Stimulated activated CD8-positive, alpha-beta memory T cell treated with anti-CD3 and anti-CD28 coated beads, Interleukin-12 subunit alpha, Interleukin-12 subunit beta, amount 100 ng/mL, for 4 hours (primary cell): ENCODE results near the gene ZSCAN5C.
"Not testable (repeated sequence)": the region's sequence is repeated elsewhere in the genome, so short reads cannot be mapped to it uniquely, and the experiment has no call there.

Experiments used
- DNase-seq: peaks from one replicate; pipeline ENCODE4 v3.0.0-alpha.2; 2020; ENCODE audit warnings: low read depth

The ZSCAN5C gene

DNA sequence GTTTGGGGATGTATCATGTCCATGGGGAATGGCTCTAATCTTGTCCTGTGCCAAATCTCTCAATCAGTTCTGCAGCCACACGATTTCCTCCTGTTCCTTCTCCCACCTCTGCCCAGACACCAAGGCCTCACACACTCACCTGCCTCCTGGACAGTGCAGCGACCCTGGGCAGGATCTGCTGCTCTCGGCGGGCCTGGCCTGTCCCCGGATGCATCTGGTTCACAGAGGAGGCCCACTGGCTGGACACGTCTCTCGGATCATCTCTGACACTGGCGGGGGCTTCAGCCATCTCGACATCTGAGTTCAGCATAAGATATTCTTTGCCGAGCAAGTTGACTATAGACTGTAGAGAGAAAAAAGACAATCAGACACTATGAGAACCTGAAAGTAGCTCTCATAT, 10.4 kb upstream of the ZSCAN5C start:
- DNase-seq: no peak

DNA sequence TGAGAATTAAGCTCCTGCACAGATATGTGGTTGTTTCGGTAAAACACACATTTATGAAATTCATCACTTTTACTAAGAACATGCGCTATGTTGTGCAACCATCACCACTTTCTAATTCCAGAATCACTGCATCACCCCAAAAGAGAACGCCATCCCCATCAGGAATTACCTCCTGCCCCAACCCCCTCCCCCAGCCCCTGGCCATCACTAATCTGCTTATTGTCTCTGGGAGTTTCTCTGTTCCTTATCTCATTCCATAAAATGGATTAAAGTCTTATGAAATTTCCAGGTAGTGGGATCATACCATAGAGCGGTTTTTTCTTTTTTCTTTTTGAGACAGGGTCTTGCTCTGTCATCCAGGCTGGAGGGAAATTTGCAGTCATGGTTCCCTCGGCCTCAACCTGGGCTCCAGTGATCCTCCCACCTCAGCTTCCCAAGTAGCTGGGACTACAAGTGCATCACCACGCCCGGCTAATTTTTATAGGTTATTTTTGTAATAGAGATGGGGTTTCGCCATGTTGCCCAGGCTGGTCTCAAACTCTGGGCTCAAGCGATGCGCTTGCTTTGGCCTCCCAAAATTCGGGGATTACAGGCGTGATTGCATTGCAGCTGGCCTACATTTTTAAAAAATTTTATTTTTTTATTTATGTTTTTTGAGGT, 8.0 kb upstream of the ZSCAN5C start:
- DNase-seq: no peak

DNA sequence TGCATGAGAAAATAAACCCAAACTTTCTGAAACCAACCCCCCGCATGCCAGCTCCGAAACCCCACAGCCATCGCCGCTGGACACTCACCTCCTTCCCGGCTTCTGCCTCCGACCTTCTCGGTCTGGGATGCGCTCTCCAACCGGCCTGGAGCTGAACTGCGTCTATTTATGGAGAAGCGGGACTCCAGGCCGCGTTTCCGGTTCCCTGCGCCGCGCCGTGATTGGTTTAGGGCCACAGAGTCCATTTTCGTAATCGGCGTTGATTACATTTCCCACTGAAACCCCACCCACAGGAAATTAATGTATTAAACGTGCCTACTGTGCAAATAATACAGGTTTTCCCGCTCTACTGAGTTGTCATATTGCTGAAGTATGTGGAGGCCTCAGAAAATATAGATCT, 4.4 kb upstream of the ZSCAN5C start, which contains the start of gene ZSCAN5B:
ZSCAN5B (minus strand) TSS at position 138 of the 400 bp plus-strand sequence. CDS start 4,731 bp downstream, outside the sequence.
- DNase-seq: not testable (repeated sequence)

DNA sequence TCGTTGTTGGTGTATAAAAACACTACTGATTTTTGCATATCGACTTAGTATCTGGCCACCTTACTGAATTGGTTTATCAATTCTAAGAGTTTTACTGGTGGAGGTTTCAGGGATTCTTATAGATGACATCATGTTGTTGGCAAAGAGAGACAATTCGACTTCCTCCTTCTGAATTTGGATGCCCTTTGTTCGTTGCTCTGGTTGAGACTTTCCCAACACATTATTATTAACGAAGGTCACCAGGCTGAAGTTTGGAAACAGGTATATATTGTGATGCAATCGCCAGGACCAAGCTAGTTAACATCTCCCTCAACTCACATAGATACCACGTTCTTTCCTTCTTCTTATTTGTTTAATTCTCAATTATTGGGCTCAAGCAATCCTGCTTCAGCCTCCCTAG, 2.4 kb upstream of the ZSCAN5C start:
- DNase-seq: no peak

DNA sequence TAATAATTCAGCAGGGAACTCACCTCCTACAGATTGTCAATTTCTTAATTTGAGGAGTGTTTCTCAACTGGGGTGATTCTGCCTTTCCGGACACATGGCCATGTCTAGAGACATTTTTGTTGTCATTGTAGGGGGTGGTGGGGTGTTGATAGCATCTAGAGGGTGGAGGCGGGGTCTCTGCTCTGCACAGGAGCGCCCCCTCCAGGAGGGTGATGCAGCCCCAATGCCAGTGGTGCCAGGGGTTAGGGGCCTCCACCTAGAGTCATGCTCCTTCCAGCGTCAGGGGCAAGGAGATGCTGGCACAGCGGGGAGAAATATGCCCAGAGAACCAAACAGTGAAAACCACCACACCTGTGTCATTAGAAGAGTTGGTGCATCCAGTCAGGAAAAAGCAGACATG, 5.5 kb downstream of the ZSCAN5C start:
- not testable (repeated sequence) for DNase-seq

DNA sequence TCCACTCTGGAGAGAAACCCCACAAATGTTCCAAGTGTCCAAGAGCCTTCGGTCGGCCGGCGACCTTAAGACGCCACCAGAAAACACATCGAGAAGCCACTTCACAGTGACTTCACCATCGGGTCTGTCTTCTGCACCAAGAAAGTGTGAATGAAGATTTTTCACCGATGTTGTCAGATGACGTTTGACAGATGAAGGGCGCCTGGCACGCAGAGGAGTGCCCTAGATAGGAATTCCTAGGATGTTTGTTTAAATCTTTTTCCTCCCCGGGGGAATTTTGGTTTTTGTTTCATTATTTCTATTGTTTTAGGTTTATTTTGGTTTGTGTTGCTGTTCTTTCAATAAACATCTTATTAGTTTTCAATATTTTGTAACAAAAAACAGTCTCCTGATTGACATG, 7.0 kb downstream of the ZSCAN5C start:
- no peak for DNase-seq

DNA sequence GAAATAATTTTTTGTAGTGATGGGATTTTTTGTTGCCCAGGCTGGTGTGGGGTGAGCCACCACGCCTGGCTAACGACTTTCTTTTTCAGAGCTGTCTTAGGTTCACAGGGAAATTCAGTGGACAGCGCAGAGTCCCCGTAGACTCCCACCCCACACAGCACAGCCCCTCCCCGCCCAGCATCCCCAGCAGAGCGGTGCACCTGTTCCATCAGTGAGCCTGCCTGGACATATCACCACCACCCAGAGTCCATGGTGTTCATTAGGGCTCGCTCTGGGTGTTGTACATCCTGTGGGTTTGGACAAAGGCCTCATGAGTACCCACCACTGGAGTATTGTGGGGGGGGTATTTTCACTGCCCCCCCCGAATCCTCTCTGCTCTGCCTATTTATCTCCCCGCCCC, 8.0 kb downstream of the ZSCAN5C start:
- DNase-seq: not testable (repeated sequence)

DNA sequence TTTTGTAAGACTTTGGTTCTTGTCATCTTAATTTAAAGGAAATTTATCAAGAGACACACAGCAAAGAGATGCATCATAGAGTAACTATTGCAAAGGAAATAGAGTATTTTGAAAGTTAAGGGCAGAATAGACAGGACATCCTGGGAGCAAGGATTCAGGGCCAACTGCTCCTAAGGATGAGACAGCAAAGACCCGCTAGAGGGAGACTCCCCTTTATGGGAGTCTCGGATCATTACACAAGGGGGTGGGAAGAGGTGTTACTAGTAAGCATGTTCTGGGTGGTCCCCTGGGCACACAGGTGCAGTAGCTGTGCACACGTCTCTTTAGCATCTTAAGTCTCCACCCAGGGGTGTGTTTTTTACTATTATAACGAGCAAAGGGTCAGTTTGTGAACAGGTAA, 9.6 kb downstream of the ZSCAN5C start:
- no peak for DNase-seq

DNA sequence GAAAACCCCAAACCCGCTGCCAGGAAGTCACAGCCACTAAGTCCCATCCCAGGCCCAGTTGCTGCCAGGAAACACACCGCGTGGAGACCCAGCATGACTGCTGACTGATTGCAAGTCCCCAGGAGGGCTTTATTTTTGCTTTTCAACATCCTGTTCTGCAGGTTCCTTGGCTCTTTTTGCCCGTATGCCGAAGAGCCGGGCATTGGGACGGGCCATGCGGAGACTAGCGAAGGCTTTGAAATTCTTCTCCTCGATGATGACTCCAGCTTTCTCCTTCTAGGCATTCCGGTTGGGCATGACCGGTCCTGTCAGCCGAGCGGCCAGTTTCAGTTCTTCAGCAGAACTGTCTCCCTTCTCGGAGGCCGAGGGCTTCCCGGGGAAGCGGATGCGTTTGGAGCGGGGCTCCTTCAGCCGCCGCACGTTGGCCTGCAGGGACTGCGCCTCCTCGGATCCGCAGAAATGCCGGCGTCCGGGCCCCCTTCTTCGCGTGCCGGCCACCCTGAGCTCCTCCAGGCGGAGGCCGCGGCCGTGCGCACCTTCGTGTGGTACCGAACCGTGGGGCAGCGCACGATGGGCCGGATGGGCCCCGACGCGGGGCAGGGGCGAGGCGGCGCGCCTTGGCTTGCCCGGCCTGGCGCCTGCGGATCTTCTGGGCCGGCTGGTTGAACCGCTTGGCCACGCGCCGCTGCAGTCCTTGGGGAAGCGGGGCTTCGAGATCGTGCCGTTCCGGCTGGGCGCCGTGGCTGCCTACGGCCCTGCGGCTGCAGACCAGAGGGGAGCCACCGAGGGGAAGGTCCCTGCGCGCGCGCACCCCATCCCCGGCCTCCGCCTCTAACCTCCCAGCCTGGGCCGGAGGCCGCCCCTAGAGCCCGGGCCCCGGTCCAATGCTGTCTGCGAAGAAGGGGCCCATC, 15.2 kb downstream of the ZSCAN5C start:
- no peak for DNase-seq

DNA sequence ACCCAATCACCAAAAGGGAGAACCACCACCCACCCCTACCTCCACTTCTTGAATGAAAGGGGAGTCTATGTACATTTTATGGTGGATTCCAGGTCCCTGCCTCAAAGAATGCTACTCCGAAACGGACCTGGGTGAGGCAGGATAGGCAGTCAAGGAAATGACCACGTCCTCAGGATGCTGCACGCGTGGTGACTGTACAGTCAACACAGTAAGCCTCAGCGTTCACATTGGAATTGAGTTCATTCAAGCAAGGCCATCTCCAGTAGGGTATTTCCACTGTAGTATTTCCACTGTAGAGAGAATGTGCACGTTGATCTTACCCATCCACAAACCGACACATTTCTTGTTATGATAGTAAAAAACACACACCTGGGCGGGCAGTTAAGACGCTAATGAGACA, 16.9 kb downstream of the ZSCAN5C start:
- no peak for DNase-seq

DNA sequence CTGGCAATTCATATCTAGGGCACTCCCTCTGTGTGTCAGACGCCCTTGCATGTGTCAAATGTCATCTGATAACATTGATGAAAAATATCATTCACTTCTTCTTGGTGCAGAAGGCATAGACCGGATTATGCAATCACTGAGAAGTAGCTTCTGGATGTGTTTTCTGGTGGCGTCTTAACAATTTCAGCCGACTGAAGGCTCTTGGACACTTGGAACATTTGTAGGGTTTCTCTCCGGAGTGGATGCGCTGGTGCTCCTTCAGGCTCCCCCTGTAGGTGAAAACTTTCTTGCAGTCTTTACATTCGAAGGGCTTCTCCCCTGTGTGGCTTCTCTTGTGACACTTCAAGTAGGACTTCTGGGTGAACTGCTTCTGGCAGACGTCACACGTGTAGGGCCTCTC, 19.4 kb downstream of the ZSCAN5C start:
- DNase-seq: not testable (repeated sequence)

DNA sequence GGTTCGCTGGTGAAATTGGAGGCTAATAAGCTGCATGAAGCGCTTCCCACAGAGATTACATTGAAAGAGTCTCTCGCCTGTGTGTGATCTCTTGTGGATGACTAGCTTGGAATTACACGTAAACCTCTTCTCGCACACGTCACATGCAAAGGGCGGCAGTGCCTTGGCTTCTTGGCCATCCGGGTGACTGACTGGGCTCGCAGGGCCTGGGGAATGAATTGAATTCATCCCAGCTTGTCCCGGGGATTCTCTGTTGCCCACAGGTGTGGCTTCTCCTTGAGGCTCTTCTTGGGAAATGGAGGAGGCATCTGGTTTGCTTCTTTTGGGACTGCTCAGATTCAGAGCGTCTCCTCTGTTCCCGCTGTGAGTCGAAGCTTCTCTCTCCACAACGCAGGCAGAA, 19.8 kb downstream of the ZSCAN5C start:
- no peak for DNase-seq

DNA sequence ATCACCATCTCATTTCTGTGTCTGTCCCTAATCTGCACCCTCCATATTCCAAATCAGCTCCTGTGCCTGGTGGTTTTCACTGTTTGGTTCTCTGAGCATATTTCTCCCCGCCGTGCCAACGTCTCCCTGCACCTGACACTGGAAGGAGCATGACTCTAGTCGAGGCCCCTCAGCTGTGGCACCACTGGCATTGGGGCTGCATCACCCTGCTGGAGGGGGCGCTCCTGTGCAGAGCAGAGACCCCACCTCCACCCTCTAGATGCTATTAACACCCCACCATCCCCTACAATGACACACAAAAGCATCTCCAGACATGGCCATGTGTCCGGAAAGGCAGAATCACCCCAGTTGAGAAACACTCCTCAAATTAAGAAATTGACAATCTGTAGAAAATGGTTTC, 20.8 kb downstream of the ZSCAN5C start:
- no peak for DNase-seq

DNA sequence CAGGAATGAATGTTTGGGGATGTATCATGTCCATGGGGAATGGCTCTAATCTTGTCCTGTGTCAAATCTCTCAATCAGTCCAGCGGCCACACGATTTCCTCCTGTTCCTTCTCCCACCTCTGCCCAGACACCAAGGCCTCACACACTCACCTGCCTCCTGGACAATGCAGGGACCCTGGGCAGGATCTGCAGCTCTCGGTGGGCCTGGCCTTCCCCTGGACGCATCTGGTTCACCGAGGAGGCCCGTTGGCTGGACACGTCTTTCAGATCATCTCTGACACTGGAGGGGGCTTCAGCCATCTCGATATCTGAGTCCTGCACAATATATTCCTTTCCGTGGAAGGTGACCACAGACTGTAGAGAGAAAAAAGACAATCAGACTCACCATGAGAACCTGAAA, 21.4 kb downstream of the ZSCAN5C start:
- no peak for DNase-seq

DNA sequence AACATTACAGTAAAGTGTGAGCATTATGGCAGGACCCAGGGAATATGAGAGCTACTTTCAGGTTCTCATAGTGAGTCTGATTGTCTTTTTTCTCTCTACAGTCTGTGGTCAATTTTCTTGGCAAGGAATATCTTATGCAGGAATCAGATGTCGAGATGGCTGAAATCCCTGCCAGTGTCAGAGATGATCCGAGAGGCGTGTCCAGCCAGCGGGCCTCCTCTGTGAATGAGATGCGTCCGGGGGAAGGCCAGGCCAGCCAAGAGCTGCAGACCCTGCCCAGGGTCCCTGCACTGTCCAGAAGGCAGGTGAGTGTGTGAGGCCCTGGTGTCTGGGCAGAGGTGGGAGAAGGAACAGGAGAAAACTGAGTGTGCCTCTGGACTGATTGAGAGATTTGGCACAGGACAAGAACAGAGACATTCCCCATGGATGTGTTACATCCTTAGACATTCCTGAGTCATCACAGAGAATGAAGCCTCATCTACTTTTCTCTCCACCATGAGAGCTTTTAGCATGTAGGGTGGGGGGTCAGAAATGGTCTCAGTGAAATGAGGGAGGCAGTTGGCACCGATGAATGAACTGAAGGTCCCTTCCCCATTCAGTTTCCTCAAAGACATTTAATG, 43.2 kb downstream of the ZSCAN5C start:
- DNase-seq: no peak

DNA sequence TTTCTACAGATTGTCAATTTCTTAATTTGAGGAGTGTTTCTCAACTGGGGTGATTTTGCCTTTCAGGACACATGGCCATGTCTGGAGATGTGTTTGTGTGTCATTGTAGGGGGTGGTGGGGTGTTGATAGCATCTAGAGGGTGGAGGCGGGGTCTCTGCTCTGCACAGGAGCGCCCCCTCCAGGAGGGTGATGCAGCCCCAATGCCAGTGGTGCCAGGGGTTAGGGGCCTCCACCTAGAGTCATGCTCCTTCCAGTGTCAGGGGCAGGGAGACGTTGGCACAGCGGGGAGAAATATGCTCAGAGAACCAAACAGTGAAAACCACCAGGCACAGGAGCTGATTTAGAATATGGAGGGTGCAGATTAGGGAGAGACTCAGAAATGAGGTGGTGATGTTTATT, 43.7 kb downstream of the ZSCAN5C start:
- not testable (repeated sequence) for DNase-seq

DNA sequence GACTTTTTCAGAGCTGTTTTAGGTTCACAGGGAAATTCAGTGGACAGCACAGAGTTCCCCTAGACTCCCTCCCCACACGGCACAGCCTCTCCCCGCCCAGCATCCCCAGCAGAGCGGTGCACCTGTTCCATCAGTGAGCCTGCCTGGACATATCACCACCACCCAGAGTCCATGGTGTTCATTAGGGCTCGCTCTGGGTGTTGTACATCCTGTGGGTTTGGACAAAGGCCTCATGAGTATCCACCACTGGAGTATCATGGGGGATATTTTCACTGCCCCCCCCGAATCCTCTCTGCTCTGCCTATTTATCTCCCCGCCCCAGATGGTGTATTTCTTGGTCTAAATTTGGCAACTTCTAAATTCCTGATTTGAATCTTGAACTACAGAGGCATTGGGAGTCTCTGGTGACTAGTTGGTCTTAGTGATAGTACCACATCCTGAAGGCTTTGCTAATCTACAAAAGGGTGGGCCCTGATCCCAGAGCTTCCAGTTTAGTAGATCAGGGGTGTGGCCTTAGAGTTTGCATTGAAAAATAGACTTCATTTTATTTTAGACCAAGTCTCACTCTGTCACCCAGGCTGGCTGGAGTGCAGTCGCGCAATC, 46.8 kb downstream of the ZSCAN5C start:
- DNase-seq: not testable (repeated sequence)

DNA sequence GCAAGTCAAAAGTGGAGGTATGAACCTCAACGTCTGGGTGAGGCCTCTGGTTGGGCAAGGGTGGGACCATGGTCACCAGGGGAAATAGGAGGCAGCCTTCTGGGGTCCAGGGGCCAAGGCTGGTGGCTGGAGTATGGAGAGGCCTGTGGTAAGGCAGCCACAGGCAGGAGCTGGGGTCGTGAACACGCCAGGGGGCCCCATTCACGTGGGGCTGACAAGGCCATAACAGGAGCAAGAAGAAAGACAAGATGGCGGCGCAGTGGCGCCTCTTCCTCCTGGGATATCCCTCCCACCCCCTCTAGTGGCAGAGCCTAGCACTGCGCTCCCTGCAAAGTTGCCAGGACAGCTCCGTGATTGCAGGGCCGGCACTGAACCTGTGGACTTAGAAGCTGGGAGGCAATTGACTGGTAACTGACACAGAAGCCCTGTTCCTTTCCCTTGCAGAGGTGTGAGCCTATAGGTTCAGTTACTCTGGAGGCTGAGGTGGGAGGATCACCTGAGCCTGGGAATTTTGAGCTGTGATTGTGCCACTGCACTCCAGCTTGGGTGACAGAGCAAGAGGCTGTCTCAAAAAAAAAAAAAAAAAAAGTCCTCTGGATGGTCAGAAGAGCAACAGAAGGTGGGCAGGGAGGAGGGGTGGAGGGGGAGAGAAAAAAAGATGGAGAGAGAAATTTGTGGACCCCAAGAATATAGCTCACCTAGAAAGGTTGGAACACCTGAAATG, 50.8 kb downstream of the ZSCAN5C start:
- peak; percentile 26 for DNase-seq

DNA sequence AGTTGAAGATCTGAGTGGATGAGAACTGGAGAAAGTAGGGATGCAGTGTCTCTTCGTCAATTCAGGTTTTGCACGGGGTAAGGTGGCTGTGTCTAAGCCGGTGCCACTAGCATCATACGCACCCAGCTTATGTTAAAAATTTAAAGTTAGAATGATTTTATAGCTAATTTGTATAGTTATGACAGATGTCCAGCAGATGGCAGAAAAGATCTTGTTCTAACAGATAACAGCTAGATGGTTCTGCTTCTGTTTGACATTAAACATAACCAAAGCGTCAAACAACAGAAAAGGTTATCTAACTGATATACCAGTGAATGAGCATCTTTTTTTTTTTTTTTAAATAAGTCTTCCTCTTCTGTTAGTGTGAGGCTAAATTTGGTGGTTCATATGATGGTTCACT, 51.7 kb downstream of the ZSCAN5C start:
- no peak for DNase-seq

DNA sequence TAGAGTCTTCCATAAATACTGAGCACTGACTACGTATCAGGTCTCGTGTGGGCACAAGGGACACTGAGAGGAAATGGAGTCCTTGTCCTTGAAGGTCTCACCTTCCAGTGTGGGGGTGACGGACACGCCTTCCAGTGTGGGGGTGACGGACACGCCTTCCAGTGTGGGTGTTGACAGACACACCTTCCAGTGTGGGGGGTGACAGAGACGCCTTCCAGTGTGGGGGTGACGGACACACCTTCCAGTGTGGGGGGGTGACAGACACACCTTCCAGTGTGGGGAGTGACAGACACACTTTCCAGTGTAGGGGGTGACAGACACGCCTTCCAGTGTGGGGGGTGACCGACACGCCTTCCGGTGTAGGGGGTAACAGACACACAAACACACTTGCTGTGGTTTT, 56.2 kb downstream of the ZSCAN5C start:
- no peak for DNase-seq
